Lung microvascular endothelial cell (primary cell): ENCODE results near the gene ZFPM1. TPM values are rescaled to one million over a fixed set of nuclear protein-coding genes. Genes with fewer than 3 reads are reported as not detected.

Experiments
- DNase-seq, 2 donors: peaks; one replicate each; pipeline versions ENCODE4 v3.0.0 to v3.0.0-alpha.2; 2010; ENCODE audit warnings: low read depth in 2 of 2
- total RNA-seq: library from RNA; depleted of rRNA; stranded (reverse); fragments of >200 nt; gene quantifications from 2 replicates; pipeline ENCODE4 v1.2.1, GENCODE V29; 2014

ZFPM1 gene
- total RNA-seq, 1 donor from 2014 or later = 0.60 TPM

DNA sequence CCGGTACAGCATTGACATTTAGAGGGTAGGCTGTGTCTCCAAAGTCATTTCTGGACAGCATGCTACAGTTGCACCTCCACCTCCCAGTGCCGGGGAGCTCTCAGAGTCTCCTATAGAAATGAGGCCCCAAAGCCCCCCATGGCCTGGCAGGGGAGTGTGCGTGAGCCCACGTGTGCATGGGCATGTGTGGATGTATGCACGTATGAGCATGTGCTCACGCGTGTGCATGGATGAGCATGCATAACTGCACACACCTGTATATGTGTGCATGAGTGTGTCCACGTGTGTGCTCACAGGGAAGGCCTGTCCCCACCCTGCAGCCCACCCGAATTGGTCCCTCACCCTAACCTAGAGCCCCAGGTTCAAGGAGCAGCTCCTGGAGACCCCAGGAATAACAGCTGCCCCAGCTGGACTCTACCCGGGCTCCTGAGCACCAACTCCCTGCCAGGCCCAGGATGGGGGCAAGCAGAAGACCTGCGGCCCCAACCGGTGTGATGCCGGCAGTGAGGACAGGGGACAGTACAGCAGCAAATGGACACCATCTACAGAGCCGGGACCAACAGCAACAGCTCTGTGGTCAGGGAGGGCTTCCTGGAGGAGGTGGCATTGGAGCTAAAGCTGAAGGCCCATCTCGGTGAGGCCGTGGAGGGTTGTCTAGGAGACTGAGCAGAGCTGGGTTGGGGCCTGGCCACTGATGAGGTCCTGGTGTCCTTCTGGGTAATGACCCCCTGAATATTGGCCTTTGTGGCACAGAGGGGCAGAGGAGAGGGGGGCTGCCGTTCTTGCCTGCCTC, 35.2 kb upstream of the ZFPM1 start:
- DNase-seq = no peak

GRCh38 chr16:88418869-88419268, 34.2 kb upstream of the ZFPM1 start:
- no peak for DNase-seq

- DNase-seq = no peak
These were observed 33.3 kb upstream of the ZFPM1 start for GRCh38 chr16:88419790-88420189.

DNA sequence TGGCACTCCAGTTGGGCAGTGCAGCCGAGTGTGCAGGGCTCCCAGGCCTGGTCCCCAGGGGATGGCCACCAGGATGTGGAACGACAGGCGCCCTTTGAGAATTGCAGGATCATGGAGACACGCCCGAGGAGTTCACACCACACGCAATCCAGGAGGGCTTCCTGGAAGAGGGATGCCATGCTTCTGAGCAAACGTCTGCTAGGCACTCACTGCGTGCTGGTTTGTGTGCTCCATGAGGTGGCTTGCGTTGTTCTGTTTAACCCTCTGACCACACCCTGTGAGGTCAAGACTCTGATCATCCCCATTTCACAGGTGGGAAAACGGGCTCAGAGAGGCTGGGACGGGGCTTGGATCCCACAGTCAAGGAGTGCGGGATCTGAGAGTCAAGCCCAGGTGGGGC, 32.6 kb upstream of the ZFPM1 start:
- DNase-seq = no peak

- DNase-seq = no peak
These were observed 31.8 kb upstream of the ZFPM1 start for GRCh38 chr16:88421301-88421700.

DNA sequence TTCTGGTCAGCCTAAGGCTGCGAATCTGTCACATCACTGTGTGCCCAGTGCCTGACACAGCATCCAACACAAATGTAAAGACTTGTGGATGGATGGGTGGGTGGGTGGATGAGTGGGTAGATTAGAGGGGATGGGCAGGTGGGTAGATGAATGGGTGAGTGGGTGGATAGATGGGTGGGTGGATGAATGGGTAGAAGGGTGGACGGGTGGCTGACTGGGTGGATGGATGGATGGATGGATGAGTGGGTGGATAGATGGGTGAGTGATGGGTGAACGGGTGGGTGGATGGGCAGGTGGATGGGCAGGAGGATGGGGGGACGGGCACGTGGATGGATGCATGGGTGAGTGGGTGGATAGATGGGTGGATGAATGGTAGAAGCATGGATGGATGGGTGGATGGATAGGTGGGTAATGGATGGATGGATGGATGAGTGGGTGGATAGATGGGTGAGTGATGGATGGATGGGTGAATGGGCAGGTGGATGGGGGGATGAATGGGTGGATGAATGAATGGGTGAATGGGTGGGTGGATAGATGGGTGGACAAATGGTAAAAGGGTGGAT, 31.1 kb upstream of the ZFPM1 start:
- DNase-seq = no peak

- DNase-seq = no peak
These were observed 30.2 kb upstream of the ZFPM1 start for GRCh38 chr16:88422733-88423447.

DNA sequence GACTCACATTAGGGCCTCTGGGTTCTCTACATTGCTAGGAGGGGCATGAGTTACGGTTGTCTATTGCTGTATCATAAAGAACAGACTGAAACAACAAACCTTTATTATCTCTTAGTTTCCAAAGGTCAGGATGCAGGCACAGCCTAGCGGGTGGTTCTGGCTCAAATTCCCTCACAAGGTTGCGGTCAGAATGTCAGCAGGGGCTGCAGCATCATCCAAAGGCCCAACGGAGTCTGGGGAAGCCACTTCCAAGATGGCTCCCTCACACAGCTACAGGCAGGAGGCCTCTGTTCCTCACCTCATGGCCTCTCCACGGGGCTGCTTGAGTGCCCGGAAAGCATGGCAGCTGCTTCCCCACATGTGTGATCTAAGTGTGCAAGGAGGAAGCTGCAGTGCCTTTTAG, 29.6 kb upstream of the ZFPM1 start:
- no peak for DNase-seq

GRCh38 chr16:88424587-88425235, 28.4 kb upstream of the ZFPM1 start:
- no peak for DNase-seq

DNA sequence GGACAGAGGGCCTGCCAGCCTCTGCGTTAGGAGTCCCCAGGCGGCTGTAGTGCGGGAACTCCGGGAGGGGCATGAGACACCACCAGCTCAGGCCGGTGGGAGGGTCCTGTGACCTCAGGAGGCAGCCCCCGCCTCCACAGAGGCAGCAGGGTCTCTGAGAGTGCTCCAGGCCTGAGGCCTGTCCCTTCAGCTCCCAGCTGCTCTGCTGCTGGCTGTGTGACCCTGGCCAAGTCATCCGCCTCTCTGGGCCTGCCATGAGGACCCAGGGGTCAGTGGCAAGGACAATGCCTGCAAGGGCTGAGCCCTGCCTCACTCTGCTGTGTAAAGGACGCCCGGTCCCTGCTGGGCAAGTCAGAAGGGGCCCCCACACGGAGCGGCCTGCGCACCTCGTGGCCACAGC, 27.1 kb upstream of the ZFPM1 start:
- no peak for DNase-seq

DNA sequence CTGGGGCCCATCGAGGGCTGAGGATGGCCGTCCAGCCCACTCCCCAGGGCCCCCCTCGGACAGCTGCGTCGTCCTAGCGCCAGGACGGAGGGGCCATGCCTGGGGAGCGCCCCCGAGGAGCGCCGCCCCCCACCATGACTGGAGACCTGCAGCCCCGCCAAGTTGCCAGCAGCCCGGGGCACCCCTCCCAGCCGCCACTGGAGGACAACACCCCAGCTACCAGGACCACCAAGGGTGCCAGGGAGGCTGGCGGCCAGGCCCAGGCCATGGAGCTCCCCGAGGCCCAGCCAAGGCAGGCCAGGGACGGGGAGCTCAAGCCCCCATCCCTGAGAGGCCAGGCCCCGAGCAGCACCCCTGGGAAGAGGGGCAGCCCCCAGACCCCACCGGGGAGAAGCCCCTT, 25.7 kb upstream of the ZFPM1 start:
- no peak for DNase-seq

DNA sequence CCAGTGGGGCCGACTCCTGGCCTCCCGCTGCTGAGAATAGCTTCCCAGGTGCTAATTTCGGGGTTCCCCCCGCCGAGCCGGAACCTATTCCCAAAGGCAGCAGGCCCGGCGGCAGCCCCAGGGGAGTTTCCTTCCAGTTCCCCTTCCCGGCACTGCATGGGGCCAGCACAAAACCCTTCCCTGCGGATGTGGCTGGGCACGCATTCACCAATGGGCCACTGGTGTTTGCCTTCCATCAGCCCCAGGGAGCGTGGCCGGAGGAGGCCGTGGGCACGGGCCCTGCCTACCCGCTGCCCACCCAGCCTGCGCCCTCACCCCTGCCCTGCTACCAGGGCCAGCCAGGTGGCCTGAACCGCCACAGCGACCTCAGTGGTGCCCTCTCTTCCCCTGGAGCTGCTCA, 24.9 kb upstream of the ZFPM1 start:
- no peak for DNase-seq

GRCh38 chr16:88428616-88429386, 24.3 kb upstream of the ZFPM1 start:
- no peak for DNase-seq

- DNase-seq = peak in 1 of 2 donors; percentile 25
These were observed 23.5 kb upstream of the ZFPM1 start for GRCh38 chr16:88429387-88430184.

GRCh38 chr16:88430185-88430523, 22.9 kb upstream of the ZFPM1 start:
- peak; percentile 20 to 27 for DNase-seq

DNA sequence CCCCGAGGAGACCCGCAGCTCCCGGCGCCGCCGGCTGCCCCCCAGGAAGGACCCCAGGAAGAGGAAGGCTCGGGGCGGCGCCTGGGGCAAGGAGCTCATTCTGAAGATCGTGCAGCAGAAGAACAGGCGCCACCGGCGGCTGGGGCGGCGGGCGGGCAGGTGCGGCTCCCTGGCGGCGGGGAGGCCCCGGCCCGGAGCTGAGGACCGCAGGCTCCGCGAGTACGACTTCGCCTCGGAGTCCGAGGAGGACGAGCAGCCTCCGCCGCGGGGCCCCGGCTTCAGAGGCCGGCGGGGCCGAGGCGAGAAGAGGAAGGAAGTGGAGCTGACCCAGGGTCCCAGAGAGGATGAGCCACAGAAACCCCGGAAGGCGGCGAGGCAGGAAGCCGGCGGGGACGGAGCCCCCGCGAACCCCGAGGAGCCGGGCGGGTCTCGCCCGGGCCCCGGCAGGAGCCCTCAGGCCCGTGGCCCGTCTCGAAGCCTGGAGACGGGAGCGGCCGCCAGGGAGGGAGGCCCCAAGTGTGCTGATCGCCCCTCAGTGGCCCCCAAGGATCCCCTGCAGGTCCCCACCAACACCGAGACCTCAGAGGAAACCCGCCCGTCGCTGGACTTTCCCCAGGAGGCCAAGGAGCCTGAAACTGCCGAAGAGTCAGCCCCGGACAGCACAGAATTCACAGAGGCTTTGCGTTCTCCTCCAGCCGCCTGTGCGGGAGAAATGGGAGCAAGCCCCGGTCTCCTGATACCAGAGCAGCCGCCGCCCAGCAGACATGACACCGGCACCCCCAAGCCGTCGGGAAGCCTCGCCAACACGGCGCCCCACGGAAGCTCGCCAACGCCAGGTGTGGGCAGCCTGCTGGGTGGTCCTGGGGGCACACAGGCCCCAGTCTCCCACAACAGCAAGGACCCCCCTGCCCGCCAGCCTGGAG, 22.3 kb upstream of the ZFPM1 start:
- peak; percentile 16 to 42 for DNase-seq

DNA sequence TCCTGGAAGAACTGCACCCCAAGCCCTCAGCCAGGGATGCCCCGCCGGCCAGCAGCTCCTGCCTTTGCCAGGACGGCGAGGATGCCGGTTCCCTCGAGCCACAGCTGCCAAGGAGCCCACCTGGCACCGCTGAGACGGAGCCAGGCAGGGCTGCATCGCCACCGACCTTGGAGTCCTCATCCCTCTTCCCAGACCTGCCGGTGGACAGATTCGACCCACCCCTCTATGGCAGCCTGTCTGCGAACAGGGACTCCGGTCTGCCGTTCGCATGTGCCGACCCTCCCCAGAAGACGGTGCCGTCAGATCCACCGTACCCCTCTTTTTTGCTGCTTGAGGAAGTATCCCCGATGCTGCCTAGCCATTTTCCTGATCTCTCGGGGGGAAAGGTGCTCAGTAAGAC, 21.4 kb upstream of the ZFPM1 start:
- no peak for DNase-seq

DNA sequence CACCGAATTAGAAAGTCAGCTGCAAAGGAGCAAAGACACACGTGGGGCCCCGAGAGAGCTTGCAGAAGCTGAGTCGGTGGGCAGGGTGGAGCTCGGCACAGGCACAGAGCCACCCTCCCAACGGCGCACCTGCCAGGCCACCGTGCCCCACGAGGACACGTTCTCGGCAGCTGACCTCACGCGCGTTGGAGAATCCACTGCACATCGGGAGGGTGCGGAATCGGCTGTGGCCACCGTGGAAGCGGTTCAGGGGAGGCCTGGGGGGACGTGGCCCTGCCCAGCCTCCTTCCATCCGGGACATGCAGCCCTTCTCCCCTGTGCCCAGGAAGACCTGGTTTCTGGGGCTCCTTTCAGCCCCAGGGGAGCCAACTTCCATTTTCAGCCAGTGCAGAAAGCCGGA, 20.9 kb upstream of the ZFPM1 start:
- no peak for DNase-seq

GRCh38 chr16:88432753-88433152, 20.3 kb upstream of the ZFPM1 start:
- DNase-seq = no peak
